Fibroblast of lung (primary cell): Measurements from ENCODE around the gene SPI1.

Experiments
- CTCF ChIP-seq, 2 donors: IDR thresholded peaks in 1 of 2; conservative IDR thresholded peaks in 1 of 2; 1 replicate in 1 of 2; 2 replicates in 1 of 2; pipeline ENCODE4 v1.5.1; 2011 to 2012; ENCODE audit warnings: low read length in 2 of 2, control low read depth in 1 of 2, inconsistent platforms in 1 of 2, low read depth in 1 of 2, mild to moderate bottlenecking in 1 of 2
- EZH2 ChIP-seq: IDR thresholded peaks from 2 replicates; pipeline ENCODE4 v1.5.1; 2012; ENCODE audit warnings: low read length, control low read depth, mild to moderate bottlenecking; ENCODE audit errors: missing control alignments

GRCh38 chr11:47359162-47359561 is 19.2 kb downstream of the SPI1 start:
- no peak for TF ChIP-seq CTCF (conservative IDR thresholded peaks at IDR 0.05 in 1 of 2, IDR thresholded peaks at IDR 0.05 in 1 of 2; ENCODE audit: low read depth in 1 of 2, low read length in 2 of 2)
- no peak for TF ChIP-seq EZH2
